OCI-LY1 (cell line): ENCODE measurements around the gene PKIB.

ENCODE experiments used
- CTCF ChIP-seq: fragments of 200-600 bp; sonication (generic), shearing (Covaris generic); IDR thresholded peaks from 2 replicates; pipeline ENCODE4 v1.5.1; 2017; ENCODE audit warnings: mild to moderate bottlenecking, antibody characterized with exemption, low read length, moderate library complexity, mixed read lengths
- EZH2 ChIP-seq: fragments of 200-600 bp; sonication (generic), shearing (Covaris generic); IDR thresholded peaks from 2 replicates; pipeline ENCODE4 v1.8.0; 2017; ENCODE audit warnings: borderline replicate concordance, mixed run types, mild to moderate bottlenecking, antibody characterized with exemption, low read length, moderate library complexity, mixed read lengths

GRCh38 chr6:122648726-122649125 lies 38.5 kb downstream of the PKIB start:
- no peak for TF ChIP-seq CTCF
- TF ChIP-seq EZH2, result no peak
